Neutrophil (primary cell): ENCODE data around the gene CD99.
"Not testable (repeated sequence)": the region's sequence is repeated elsewhere in the genome, so short reads cannot be mapped to it uniquely, and the experiment has no call there.

Source experiments
- H3K27ac ChIP-seq: fragments of 200-600 bp; sonication (generic); 2 replicates; pipeline ENCODE4 v1.5.1; 2016; ENCODE audit warnings: mild to moderate bottlenecking, moderate library complexity
- H3K27me3 ChIP-seq: fragments of 200-600 bp; sonication (generic); 2 replicates; pipeline ENCODE4 v1.6.0; 2016; ENCODE audit warnings: mild to moderate bottlenecking
- H3K36me3 ChIP-seq: fragments of 200-600 bp; sonication (generic); 2 replicates; pipeline ENCODE4 v1.5.1; 2017
- H3K4me1 ChIP-seq, 2 experiments: fragments of 200-600 bp in 1 of 2; sonication (generic) in 1 of 2; 1 replicate in 1 of 2; 2 replicates in 1 of 2; pipeline versions ENCODE4 v1.5.1 to v1.6.1; 2013 to 2016; ENCODE audit warnings: low read depth in 1 of 2, low read length in 1 of 2, mild to moderate bottlenecking in 1 of 2, moderate library complexity in 1 of 2; ENCODE audit not compliant: control insufficient read depth in 1 of 2, insufficient read depth in 1 of 2
- H3K4me3 ChIP-seq, 2 experiments: fragments of 200-600 bp in 1 of 2; sonication (generic) in 1 of 2; 1 replicate in 1 of 2; 2 replicates in 1 of 2; pipeline ENCODE4 v1.5.1; 2013 to 2016; ENCODE audit warnings: low read depth in 1 of 2, low read length in 1 of 2, mild to moderate bottlenecking in 1 of 2, moderate library complexity in 1 of 2
- H3K9me3 ChIP-seq: fragments of 200-600 bp; sonication (generic); 2 replicates; pipeline ENCODE4 v1.5.1; 2016
- CTCF ChIP-seq: fragments of 200-600 bp; sonication (generic); IDR thresholded peaks from 2 replicates; pipeline ENCODE4 v1.5.1; 2016; ENCODE audit warnings: antibody characterized with exemption

The CD99 gene

DNA sequence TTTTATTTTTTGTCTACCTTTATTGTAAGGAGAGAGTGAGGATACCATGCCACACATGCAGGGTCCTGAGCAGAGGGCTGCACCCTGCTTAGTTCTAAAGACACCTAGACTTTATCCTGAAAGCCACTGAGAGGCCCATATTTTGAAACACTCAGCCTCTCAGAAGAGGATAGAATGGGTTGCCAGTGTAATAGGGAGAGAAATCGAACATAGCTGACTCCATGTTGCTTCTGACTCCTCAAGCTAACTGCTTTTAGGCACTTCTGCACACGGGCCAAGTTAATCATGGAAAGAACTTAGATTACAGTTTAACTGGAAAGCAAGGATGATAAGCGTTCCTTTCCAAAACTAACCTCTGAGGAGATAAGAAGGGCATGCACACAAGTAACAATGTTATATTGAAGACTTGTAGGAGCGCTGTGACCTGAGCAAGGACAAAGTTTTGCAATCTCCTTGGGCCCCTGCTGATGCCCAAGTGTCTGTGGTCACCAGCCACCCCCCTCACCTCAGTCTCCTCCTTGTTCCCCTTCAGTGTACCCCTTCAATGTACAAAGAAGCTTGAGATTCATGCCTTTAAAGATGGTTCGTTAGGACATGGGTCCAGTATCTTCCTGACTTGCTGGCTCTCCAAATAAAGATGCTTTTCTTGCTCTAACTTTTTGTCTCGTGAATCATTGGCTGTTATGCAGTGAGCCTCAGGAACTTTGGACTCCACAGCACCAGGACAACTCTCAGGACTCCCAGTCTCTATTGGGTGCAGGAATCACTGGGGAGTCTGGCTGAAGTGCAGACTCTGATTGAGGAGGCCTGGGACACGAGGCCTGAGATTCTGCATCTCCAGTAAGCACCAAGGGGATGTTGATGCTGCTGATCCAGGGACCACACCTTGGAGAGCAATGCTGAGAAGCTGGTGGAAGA, 25.4 kb upstream of the CD99 start:
- no peak overlapping the region for H3K27ac ChIP-seq
- no peak for TF ChIP-seq CTCF
- no peaks in the 10 kb centered on the region for H3K9me3 ChIP-seq
- no peaks in the 10 kb centered on the region for H3K27me3 ChIP-seq
- H3K4me3 ChIP-seq = no peak overlapping the region
- H3K36me3 ChIP-seq = no peaks in the 10 kb centered on the region
- no peaks in the 10 kb centered on the region for H3K4me1 ChIP-seq

DNA sequence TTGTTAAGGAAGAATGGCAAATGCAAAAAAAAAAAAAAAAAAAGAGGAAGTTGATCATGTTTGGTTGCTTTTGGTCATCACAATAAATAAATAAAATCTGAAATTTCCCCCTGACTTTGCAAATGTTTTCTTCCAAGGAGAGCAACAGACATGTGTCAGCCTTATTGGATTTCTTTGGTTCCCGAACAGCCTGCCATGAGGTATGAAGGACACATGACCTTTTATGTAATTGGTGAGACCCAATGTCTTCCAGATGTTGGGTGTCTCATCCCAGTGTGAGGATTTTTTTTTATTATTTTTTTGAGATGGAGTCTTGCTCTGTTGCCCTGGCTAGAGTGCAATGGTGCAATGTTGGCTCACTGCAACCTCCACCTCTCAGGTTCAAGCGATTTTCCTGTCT, 24.6 kb upstream of the CD99 start:
- Histone ChIP-seq H3K4me3 (no peak overlapping the region), H3K36me3 (no peaks in the 10 kb centered on the region), H3K9me3 (no peaks in the 10 kb centered on the region), H3K27me3 (no peaks in the 10 kb centered on the region), H3K27ac (no peak overlapping the region), H3K4me1 (no peaks in the 10 kb centered on the region)
- no peak for TF ChIP-seq CTCF

DNA sequence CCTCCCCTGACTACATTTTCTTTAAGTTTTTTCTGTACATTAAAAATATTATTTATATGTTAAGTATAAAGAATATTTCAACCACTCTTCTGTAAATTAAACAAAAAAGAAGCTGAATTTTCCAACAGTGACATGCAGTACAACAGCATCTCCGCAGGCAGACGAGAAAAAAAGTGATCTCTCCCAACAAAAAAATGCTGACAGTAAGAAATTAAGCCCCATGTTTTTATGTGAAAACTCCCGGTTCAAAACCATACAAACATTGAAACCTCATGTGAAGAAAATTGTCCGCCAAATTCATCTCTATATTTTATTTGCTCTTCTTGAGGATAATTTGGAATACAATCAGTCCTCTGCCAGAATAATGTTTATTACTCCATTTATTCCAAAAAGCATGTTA, 20.1 kb upstream of the CD99 start:
- Histone ChIP-seq H3K4me3 (no peak overlapping the region), H3K9me3 (no peaks in the 10 kb centered on the region), H3K27me3 (no peaks in the 10 kb centered on the region), H3K27ac (no peak overlapping the region), H3K36me3 (no peaks in the 10 kb centered on the region), H3K4me1 (no peaks in the 10 kb centered on the region)
- TF ChIP-seq CTCF = no peak

DNA sequence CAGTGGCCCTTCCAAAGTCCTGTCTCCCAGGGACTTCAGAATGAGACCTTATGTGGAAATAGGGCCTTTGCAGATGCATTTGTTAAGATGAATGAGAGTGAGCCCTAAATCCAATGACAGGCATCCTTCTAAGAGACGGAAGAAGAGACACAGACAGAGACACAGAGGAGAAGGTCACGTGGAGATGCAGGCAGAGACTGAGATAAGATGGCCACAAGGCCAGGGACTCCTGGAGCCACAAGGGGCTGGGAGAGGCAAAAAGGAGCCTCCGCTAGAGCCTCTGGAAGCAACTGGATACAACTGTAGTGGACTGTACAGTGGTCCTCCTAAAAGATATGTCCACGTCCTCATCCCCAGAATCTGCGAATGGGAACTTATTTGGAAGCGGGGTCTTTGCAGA, 19.0 kb upstream of the CD99 start:
- no peaks in the 10 kb centered on the region for H3K4me1 ChIP-seq
- H3K9me3 ChIP-seq = no peaks in the 10 kb centered on the region
- H3K4me3 ChIP-seq = no peak overlapping the region
- TF ChIP-seq CTCF = no peak
- no peaks in the 10 kb centered on the region for H3K27me3 ChIP-seq
- H3K36me3 ChIP-seq = no peaks in the 10 kb centered on the region
- H3K27ac ChIP-seq = no peak overlapping the region

DNA sequence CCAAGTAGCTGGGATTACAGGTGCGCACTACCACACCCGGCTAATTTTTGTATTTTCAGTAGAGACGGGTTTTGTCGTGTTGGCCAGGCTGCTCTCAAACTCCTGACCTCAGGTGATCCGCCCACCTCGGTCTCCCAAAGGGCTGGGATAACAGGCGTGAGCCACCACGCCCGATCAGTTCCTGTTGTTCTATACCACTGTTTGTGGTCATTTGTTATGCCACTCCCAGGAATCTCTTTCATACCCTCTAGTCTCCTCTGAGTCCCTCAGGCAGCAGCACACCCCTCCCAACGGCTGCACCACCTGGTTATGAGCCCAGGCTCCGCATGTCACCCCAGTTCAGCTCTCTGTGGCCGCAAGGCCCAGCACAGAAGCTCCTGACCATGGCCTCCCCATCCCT, 17.5 kb upstream of the CD99 start:
- no peaks in the 10 kb centered on the region for H3K4me1 ChIP-seq
- H3K4me3 ChIP-seq = no peak overlapping the region
- no peaks in the 10 kb centered on the region for H3K9me3 ChIP-seq
- H3K36me3 ChIP-seq = no peaks in the 10 kb centered on the region
- no peak overlapping the region for H3K27ac ChIP-seq
- TF ChIP-seq CTCF = no peak
- no peaks in the 10 kb centered on the region for H3K27me3 ChIP-seq

- H3K27me3 ChIP-seq, H3K4me3 ChIP-seq, H3K4me1 ChIP-seq, H3K27ac ChIP-seq, H3K9me3 ChIP-seq, H3K36me3 ChIP-seq: not testable (repeated sequence)
These were observed 15.4 kb upstream of the CD99 start for GRCh38 chrX:2675657-2676200.
